Ascending aorta (tissue), 2 donors: ENCODE results near the gene STXBP2. TPM values are rescaled to one million over a fixed set of nuclear protein-coding genes. Genes with fewer than 3 reads are reported as not detected.
A peak's percentile ranks its signal among the peaks of the same experiment; 100 is the strongest.

Experiments used
- DNase-seq, 2 donors: peaks; one replicate each; pipeline ENCODE4 v3.0.0-alpha.2; 2019; ENCODE audit warnings: low spot score in 2 of 2
- H3K27ac ChIP-seq, 2 donors: fragments of 200-600 bp; sonication (generic); one replicate each; pipeline ENCODE4 v1.5.1; 2016 to 2017; ENCODE audit warnings: mild to moderate bottlenecking in 1 of 2
- H3K27me3 ChIP-seq: fragments of 200-600 bp; sonication (generic); one replicate; pipeline ENCODE4 v1.5.1; 2017
- H3K36me3 ChIP-seq, 2 donors: fragments of 200-600 bp; sonication (generic); one replicate each; pipeline ENCODE4 v1.5.1; 2016
- H3K4me1 ChIP-seq, 2 donors: fragments of 200-600 bp; sonication (generic); one replicate each; pipeline ENCODE4 v1.5.1; 2016 to 2017; ENCODE audit warnings: mild to moderate bottlenecking in 1 of 2
- H3K4me3 ChIP-seq, 2 donors: fragments of 200-600 bp; sonication (generic); one replicate each; pipeline ENCODE4 v1.5.1; 2016 to 2017; ENCODE audit warnings: mild to moderate bottlenecking in 1 of 2
- H3K9me3 ChIP-seq, 2 donors: fragments of 200-600 bp; sonication (generic); one replicate each; pipeline ENCODE4 v1.5.1; 2016
- intact Hi-C: fragments of 100-400 bp; cut with DNase I; formaldehyde crosslinking; loops from one replicate; pipeline ENCODE4 v1.15.1; 2023
- total RNA-seq: library from RNA; depleted of rRNA; stranded (reverse); fragments of >200 nt; gene quantifications from one replicate; pipeline ENCODE4 v1.1.0, GENCODE V29; 2016
- TF ChIP-seq, protein P1 (sequence below), 3 experiments: fragments of 200-600 bp in 2 of 3; fragments of 450-650 bp in 1 of 3; sonication (generic) in 2 of 3; IDR thresholded peaks; one replicate each; pipeline ENCODE4 v1.5.1; 2016 to 2019; ENCODE audit warnings: antibody characterized with exemption in 3 of 3, mild to moderate bottlenecking in 1 of 3, moderate library complexity in 1 of 3

The STXBP2 gene
- 26.6 TPM for total RNA-seq

DNA sequence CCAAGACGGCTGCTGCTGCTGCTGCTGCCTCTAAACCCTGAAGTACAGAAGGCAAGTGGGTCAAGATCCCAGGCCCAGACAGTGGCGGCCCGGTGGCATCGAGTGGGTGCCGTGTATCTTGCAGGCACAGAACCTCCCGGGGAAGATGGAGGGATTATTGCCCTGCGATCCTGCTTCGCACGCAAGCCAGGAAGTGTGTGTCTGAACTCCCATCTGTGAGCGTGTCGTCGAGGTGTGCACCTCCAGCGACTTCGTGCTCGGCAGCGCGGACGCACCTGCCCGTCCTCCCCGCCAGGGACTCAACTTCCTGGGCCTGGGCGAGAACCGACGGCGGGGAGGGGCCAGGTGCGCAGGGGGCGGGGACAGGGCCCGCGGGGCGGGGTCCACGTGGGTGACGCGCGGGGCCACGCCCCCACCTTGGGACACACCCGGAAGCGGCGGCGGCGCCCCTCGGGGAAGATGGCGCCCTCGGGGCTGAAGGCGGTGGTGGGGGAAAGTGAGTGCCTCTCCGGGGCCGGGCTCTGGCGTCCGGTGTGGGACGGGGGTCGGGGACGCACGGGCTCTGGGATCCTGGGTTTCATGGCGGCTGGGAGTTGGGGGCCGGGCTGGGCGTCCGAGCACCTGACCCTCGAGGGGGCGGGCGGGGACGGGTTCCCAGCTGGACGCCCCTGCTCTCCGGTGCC is at the start of gene STXBP2:
STXBP2 (plus strand) TSS at position 420 of the 683 bp plus-strand sequence; CDS start at position 460, 40 bp downstream.
- H3K4me1 ChIP-seq, result no peaks in the 10 kb centered on the region
- peak within 1 kb of the TSS; percentile 51 to 61 for H3K4me3 ChIP-seq
- H3K27ac ChIP-seq, result peak within 1 kb of the TSS in 1 of 2 donors; percentile 55
- TF ChIP-seq, protein P1, sequence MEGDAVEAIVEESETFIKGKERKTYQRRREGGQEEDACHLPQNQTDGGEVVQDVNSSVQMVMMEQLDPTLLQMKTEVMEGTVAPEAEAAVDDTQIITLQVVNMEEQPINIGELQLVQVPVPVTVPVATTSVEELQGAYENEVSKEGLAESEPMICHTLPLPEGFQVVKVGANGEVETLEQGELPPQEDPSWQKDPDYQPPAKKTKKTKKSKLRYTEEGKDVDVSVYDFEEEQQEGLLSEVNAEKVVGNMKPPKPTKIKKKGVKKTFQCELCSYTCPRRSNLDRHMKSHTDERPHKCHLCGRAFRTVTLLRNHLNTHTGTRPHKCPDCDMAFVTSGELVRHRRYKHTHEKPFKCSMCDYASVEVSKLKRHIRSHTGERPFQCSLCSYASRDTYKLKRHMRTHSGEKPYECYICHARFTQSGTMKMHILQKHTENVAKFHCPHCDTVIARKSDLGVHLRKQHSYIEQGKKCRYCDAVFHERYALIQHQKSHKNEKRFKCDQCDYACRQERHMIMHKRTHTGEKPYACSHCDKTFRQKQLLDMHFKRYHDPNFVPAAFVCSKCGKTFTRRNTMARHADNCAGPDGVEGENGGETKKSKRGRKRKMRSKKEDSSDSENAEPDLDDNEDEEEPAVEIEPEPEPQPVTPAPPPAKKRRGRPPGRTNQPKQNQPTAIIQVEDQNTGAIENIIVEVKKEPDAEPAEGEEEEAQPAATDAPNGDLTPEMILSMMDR (IDR thresholded peaks at IDR 0.05), result no peak
- no peaks in the 10 kb centered on the region for H3K27me3 ChIP-seq
- H3K9me3 ChIP-seq, result no peaks in the 10 kb centered on the region
- DNase-seq, result peak; percentile 19 to 73
- intact Hi-C loops, result no loop called here
- H3K36me3 ChIP-seq, result peaks cover 0 to 5% of the 10 kb centered on the region in 2 donors

DNA sequence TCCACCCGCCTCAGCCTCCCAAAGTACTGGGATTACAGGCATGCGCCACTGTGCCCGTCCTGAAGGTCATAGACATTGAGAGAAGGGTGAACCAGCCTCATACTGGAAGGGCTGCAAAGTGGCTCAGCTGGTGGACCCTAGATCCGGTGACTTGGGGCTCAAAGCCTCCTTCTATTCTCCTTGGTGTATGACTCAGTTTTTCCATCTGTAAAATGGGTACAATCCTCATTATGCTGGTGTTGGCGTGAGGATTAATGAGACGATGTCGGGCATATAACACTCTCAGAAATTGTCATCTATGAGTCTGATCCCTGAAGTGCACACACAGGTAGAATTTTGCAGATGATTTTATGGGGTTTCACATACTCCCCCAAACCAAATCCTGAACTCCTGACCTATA is 47.1 kb upstream of the STXBP2 start:
- Histone ChIP-seq H3K4me3 (no peak overlapping the region), H3K9me3 (no peaks in the 10 kb centered on the region), H3K27me3 (no peaks in the 10 kb centered on the region), H3K4me1 (no peaks in the 10 kb centered on the region), H3K36me3 (no peaks in the 10 kb centered on the region), H3K27ac (no peak overlapping the region)
- intact Hi-C loops, result no loop called here
- TF ChIP-seq, protein P1 (IDR thresholded peaks at IDR 0.05), result no peak
- DNase-seq, result no peak

DNA sequence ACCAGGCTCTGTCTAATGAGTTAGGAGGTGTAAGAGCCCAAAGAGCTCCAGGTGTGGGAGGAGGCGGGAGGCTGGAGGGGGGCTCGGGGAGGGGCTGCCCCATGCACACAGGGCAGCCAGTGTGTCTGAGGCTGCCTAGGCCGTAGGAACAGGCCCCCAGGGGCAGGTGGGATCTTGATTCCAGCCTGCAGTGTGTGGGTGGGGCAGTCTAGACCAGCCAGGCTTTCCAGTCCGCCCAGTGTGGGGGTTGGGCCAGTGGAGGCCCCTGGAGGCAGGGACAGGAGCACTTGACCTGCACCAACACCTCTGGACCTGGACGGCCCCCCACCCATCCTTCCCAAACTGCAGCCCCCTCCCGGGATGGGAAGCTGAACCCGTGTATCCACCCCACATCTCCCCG is 46.7 kb upstream of the STXBP2 start:
- Histone ChIP-seq H3K27me3 (no peaks in the 10 kb centered on the region), H3K36me3 (no peaks in the 10 kb centered on the region), H3K4me1 (no peaks in the 10 kb centered on the region), H3K9me3 (no peaks in the 10 kb centered on the region), H3K27ac (no peak overlapping the region), H3K4me3 (no peak overlapping the region)
- TF ChIP-seq, protein P1 (IDR thresholded peaks at IDR 0.05), result no peak
- DNase-seq, result no peak
- intact Hi-C loops, result no loop called here

DNA sequence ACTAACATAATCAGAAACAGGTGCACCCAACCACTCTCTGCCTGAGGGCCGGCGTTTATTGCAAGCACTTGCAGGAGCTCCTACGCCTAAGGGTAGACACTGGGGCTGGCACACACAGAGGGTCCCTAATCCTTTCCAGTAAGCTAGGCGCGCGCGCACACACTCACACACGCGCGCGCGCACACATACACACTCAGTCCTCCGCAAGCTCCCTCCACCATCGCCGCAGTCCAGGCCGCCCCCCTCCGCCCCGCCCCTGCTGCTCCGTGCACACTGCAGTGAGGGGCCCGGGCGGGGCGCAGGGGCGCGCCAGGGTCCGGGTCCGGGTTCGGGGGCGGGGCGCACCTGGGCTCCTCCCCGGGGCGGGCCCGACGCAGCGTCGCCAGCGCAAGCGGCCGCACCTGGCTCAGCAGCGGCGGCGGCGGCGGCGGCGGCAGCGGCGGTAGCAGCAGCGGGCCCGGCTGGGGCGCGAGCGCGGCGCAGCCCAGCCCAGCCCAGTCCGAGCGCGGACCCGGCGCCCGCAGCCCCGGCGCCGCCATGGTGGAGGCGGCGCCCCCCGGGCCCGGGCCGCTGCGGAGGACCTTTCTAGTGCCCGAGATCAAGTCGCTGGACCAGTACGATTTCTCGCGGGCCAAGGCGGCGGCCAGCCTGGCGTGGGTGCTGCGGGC is 41.3 kb upstream of the STXBP2 start, which contains the start of gene CAMSAP3:
CAMSAP3 (plus strand) TSS at position 398 of the 668 bp plus-strand sequence; CDS start at position 538, 140 bp downstream.
- intact Hi-C loops, result no loop called here
- TF ChIP-seq, protein P1 (IDR thresholded peaks at IDR 0.05), result no peak
- Histone ChIP-seq H3K27me3 (peaks cover 5% of the 10 kb centered on the region), H3K27ac (no peak within 1 kb of the TSS), H3K4me1 (no peaks in the 10 kb centered on the region), H3K4me3 (peak within 1 kb of the TSS; percentile 41 to 43), H3K9me3 (no peaks in the 10 kb centered on the region), H3K36me3 (no peaks in the 10 kb centered on the region)
- DNase-seq, result no peak

DNA sequence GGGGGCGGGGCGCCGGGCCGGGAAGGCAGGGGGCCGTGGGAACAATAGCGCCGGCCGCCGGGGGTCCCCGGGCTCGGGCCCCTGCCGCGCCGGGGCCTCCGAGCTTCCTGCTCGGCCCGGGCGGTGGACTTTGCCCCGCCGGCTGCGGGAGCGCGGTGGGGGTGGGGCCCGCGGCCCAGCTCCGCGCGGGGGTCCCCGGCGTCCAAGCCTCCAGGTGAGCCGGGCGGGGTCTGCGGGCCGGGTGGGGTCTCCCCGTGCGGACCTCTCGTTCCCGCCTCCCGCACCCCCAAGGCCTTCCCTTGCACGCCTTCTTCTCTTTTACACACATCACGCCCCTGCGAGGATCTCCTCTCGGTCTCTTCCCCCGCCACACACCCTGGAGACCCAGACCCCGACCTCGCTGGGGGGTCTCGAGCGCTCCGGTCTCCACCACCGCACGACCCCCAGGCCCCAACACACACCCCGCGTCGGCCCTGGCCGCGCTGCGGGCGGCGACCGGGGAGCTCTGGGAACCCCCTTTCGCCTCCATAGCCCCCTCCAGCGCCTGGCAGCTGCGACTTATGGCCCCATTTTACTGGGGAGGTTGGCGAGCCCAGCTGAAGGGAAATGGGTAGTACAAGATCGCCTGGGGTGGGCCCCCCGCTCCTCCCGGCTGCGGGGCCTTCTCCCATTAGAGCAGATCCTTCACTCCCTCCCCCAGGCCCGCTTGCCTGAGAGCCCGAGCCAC is 40.5 kb upstream of the STXBP2 start:
- TF ChIP-seq, protein P1 (IDR thresholded peaks at IDR 0.05), result no peak
- DNase-seq, result no peak
- intact Hi-C loops, result no loop called here
- no peaks in the 10 kb centered on the region for H3K36me3 ChIP-seq
- H3K27ac ChIP-seq, result no peak overlapping the region
- peak overlapping the region; percentile 22 to 43 for H3K4me3 ChIP-seq
- H3K9me3 ChIP-seq, result no peaks in the 10 kb centered on the region
- H3K4me1 ChIP-seq, result no peaks in the 10 kb centered on the region
- peaks cover 5% of the 10 kb centered on the region for H3K27me3 ChIP-seq
